Astrocyte (in vitro differentiated cells and primary cell): ENCODE data around the gene HSD17B11. TPM values are rescaled to one million over a fixed set of nuclear protein-coding genes. Genes with fewer than 3 reads are reported as not detected.

Experiments
- DNase-seq: peaks from one replicate; pipeline ENCODE4 v3.0.0-alpha.2; 2010; ENCODE audit warnings: low read depth
- FAIRE-seq: peaks from 2 replicates; lab custom pipeline; 2011; peaks lifted over from hg19 to GRCh38; lab: Jason Lieb, UNC
- H2AFZ ChIP-seq: 2 replicates; pipeline ENCODE4 v1.6.0; 2012; ENCODE audit warnings: low read depth, low read length, inconsistent platforms
- H3K27ac ChIP-seq: 2 replicates; pipeline ENCODE4 v1.5.1; 2011; ENCODE audit warnings: low read depth, low read length, inconsistent platforms
- H3K27me3 ChIP-seq: 2 replicates; pipeline ENCODE4 v1.6.0; 2011; ENCODE audit warnings: low read length, inconsistent platforms; ENCODE audit not compliant: insufficient read depth
- H3K36me3 ChIP-seq: 2 replicates; pipeline ENCODE4 v1.5.1; 2011; ENCODE audit warnings: low read length, inconsistent platforms; ENCODE audit not compliant: insufficient read depth
- H3K4me1 ChIP-seq: 2 replicates; pipeline ENCODE4 v1.5.1; 2011; ENCODE audit warnings: low read length, inconsistent platforms; ENCODE audit not compliant: insufficient read depth
- H3K4me2 ChIP-seq: 2 replicates; pipeline ENCODE4 v1.6.0; 2012; ENCODE audit warnings: low read length, inconsistent platforms
- H3K4me3 ChIP-seq: 2 replicates; pipeline ENCODE4 v1.5.1; 2011; ENCODE audit warnings: low read depth, mild to moderate bottlenecking, low read length, inconsistent platforms; ENCODE audit not compliant: insufficient read depth
- H3K79me2 ChIP-seq: 2 replicates; pipeline ENCODE4 v1.6.0; 2012; ENCODE audit warnings: mild to moderate bottlenecking, low read length, inconsistent platforms; ENCODE audit not compliant: insufficient read depth
- H3K9ac ChIP-seq: 2 replicates; pipeline ENCODE4 v1.6.0; 2012; ENCODE audit warnings: mild to moderate bottlenecking, low read length, inconsistent platforms
- H3K9me3 ChIP-seq: 2 replicates; pipeline ENCODE4 v1.5.1; 2012; ENCODE audit warnings: low read depth, mild to moderate bottlenecking, low read length, inconsistent platforms; ENCODE audit not compliant: insufficient read depth
- H4K20me1 ChIP-seq: 2 replicates; pipeline ENCODE4 v1.6.0; 2012; ENCODE audit warnings: low read length, inconsistent platforms; ENCODE audit not compliant: insufficient read depth
- H3K27ac Mint-ChIP-seq: one replicate; pipeline ENCODE4 v1.8.0; 2021; ENCODE audit warnings: mild to moderate bottlenecking, mixed read lengths; ENCODE audit not compliant: unreplicated experiment
- H3K27me3 Mint-ChIP-seq: one replicate; pipeline ENCODE4 v1.8.0; 2021; ENCODE audit warnings: low read depth, mixed read lengths; ENCODE audit not compliant: unreplicated experiment
- H3K36me3 Mint-ChIP-seq: one replicate; pipeline ENCODE4 v1.8.0; 2021; ENCODE audit warnings: low read depth, mixed read lengths; ENCODE audit not compliant: unreplicated experiment
- H3K4me1 Mint-ChIP-seq: one replicate; pipeline ENCODE4 v1.8.0; 2021; ENCODE audit warnings: low read depth, mixed read lengths; ENCODE audit not compliant: unreplicated experiment
- H3K4me3 Mint-ChIP-seq: one replicate; pipeline ENCODE4 v1.8.0; 2021; ENCODE audit warnings: mild to moderate bottlenecking, moderate library complexity, mixed read lengths; ENCODE audit not compliant: unreplicated experiment
- H3K9me3 Mint-ChIP-seq: one replicate; pipeline ENCODE4 v1.8.0; 2021; ENCODE audit warnings: mild to moderate bottlenecking, mixed read lengths; ENCODE audit not compliant: unreplicated experiment
- CTCF ChIP-seq: IDR thresholded peaks from 2 replicates; pipeline ENCODE4 v1.5.1; 2011; ENCODE audit warnings: low read depth, mild to moderate bottlenecking, inconsistent platforms, low read length, moderate library complexity; ENCODE audit not compliant: insufficient read depth
- EZH2 ChIP-seq: IDR thresholded peaks from 2 replicates; pipeline ENCODE4 v1.6.1; 2012; ENCODE audit warnings: mild to moderate bottlenecking, low read length, inconsistent platforms; ENCODE audit not compliant: insufficient read depth
- total RNA-seq: library from RNA; stranded (reverse); gene quantifications from 2 replicates; pipeline ENCODE4 v1.2.1, GENCODE V29; 2021

HSD17B11 gene
- total RNA-seq, 1 donor from 2014 or later = 34.0 TPM

DNA sequence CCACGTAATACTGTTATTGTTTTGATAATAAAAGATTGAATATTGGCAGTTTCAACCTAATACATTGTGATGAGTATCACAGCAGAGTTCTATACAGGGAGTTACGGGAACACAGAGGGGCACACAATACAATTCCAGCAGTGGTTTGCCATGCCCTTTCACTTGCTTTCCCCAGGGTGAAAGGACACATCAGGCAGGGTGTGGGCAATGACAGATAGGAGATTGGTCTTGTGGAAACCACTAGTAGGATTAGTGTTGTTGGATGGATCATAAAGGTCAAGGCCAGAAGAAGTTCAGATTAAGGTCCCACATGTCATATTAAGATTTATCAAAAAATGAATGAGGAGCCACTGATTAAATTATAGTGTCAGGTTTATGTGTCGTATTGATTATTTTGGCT, 8.1 kb downstream of the HSD17B11 start:
- DNase-seq (no peak), FAIRE-seq (no peak)
- Mint-ChIP-seq H3K36me3 (peaks cover 7% of the 10 kb centered on the region), H3K27ac (no peak overlapping the region), H3K4me1 (no peaks in the 10 kb centered on the region), H3K9me3 (peaks cover 4% of the 10 kb centered on the region), H3K27me3 (no peaks in the 10 kb centered on the region), H3K4me3 (no peak overlapping the region)
- Histone ChIP-seq H3K79me2 (peaks cover 6% of the 10 kb centered on the region), H3K4me1 (no peaks in the 10 kb centered on the region), H2AFZ (no peak overlapping the region), H3K9ac (no peak overlapping the region), H3K36me3 (no peaks in the 10 kb centered on the region), H3K4me3 (no peak overlapping the region), H3K4me2 (no peak overlapping the region), H3K9me3 (no peaks in the 10 kb centered on the region), H3K27me3 (no peaks in the 10 kb centered on the region), H4K20me1 (no peaks in the 10 kb centered on the region), H3K27ac (no peak overlapping the region)
- no peak for TF ChIP-seq CTCF
- TF ChIP-seq EZH2 = no peak

GRCh38 chr4:87382116-87382515, 8.9 kb downstream of the HSD17B11 start:
- H3K4me2 ChIP-seq = no peak overlapping the region
- Mint-ChIP-seq H3K36me3 (peaks cover 7% of the 10 kb centered on the region), H3K4me1 (no peaks in the 10 kb centered on the region), H3K27ac (no peak overlapping the region), H3K4me3 (no peak overlapping the region), H3K9me3 (peaks cover 4% of the 10 kb centered on the region), H3K27me3 (no peaks in the 10 kb centered on the region)
- no peaks in the 10 kb centered on the region for H3K4me1 ChIP-seq
- H3K27ac ChIP-seq = no peak overlapping the region
- H3K4me3 ChIP-seq = no peak overlapping the region
- no peak for TF ChIP-seq CTCF
- TF ChIP-seq EZH2 = no peak
- no peaks in the 10 kb centered on the region for H3K27me3 ChIP-seq
- H4K20me1 ChIP-seq = no peaks in the 10 kb centered on the region
- no peak for DNase-seq
- H3K79me2 ChIP-seq = peaks cover 4% of the 10 kb centered on the region
- no peaks in the 10 kb centered on the region for H3K36me3 ChIP-seq
- no peak overlapping the region for H2AFZ ChIP-seq
- H3K9ac ChIP-seq = no peak overlapping the region
- H3K9me3 ChIP-seq = no peaks in the 10 kb centered on the region
- FAIRE-seq = no peak

- Mint-ChIP-seq H3K27me3 (no peaks in the 10 kb centered on the region), H3K9me3 (no peaks in the 10 kb centered on the region), H3K27ac (no peak overlapping the region), H3K36me3 (peaks cover 1% of the 10 kb centered on the region), H3K4me1 (peaks cover 2% of the 10 kb centered on the region), H3K4me3 (no peak overlapping the region)
- Histone ChIP-seq H3K9me3 (no peaks in the 10 kb centered on the region), H3K27me3 (no peaks in the 10 kb centered on the region), H3K4me3 (no peak overlapping the region), H3K4me1 (no peaks in the 10 kb centered on the region), H4K20me1 (no peaks in the 10 kb centered on the region), H3K9ac (no peak overlapping the region), H3K79me2 (no peaks in the 10 kb centered on the region), H2AFZ (no peak overlapping the region), H3K27ac (no peak overlapping the region), H3K36me3 (peaks cover 2% of the 10 kb centered on the region), H3K4me2 (no peak overlapping the region)
- FAIRE-seq (no peak), DNase-seq (no peak)
- no peak for TF ChIP-seq EZH2
- TF ChIP-seq CTCF = no peak
Observed at GRCh38 chr4:87377816-87378215, 13.2 kb downstream of the HSD17B11 start.
